DMS79 treated with DMSO at 0.1 percent for 48 hours (cell line): ENCODE data around the gene POMZP3.
"Not testable (repeated sequence)": the region's sequence is repeated elsewhere in the genome, so short reads cannot be mapped to it uniquely, and the experiment has no call there.

Source experiments
- DNase-seq: peaks from one replicate; lab custom pipeline; 2025; lab: John Stamatoyannopoulos, UW

Gene POMZP3

GRCh38 chr7:76626989-76627642 is at the start of gene POMZP3:
POMZP3 (minus strand) TSS chr7:76627279; CDS start chr7:76626064, 1,215 bp downstream.
- not testable (repeated sequence) for DNase-seq

GRCh38 chr7:76675783-76676182 is 48.7 kb upstream of the POMZP3 start:
- DNase-seq = not testable (repeated sequence)

GRCh38 chr7:76673346-76673745 is 46.3 kb upstream of the POMZP3 start:
- DNase-seq = not testable (repeated sequence)

DNA sequence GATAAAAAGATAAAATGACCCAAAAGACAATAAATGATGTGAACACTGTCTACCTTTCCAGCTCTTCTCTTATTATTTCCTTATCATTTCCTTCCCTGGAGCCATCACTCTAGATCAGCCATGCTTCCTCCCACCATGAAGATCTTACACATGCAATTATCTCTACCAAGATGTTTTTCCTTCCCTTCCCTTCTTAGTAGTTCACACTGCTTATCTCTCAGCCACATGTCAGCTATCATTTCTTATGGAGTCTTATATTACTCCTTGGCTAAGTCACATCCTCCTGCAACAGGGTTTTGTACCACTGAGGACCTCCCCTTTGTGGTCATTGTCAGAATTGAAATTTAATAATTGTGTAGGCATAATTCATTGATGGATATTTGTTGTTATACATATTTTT is 32.1 kb upstream of the POMZP3 start:
- DNase-seq = not testable (repeated sequence)

- not testable (repeated sequence) for DNase-seq
These were observed 29.3 kb upstream of the POMZP3 start for GRCh38 chr7:76656425-76656824.

DNA sequence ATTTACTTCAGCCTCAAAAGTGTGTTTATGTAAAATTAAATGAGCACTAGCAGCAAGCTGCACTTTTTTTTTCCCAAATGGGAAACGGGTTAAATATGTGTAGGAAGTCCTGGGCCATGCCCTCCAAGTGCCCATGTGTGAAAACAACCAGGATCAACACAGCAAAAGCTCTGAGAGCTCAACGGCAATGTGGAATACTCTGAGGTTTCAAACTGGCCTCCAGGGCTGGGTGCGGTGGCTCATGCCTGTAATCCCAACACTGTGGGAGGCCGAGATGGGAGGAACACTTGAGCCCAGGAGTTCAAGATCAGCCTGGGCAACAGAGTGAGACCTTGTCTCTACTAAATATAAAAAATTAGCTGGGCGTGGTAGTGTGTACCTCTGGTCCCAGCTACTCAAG is 15.5 kb upstream of the POMZP3 start:
- not testable (repeated sequence) for DNase-seq

DNA sequence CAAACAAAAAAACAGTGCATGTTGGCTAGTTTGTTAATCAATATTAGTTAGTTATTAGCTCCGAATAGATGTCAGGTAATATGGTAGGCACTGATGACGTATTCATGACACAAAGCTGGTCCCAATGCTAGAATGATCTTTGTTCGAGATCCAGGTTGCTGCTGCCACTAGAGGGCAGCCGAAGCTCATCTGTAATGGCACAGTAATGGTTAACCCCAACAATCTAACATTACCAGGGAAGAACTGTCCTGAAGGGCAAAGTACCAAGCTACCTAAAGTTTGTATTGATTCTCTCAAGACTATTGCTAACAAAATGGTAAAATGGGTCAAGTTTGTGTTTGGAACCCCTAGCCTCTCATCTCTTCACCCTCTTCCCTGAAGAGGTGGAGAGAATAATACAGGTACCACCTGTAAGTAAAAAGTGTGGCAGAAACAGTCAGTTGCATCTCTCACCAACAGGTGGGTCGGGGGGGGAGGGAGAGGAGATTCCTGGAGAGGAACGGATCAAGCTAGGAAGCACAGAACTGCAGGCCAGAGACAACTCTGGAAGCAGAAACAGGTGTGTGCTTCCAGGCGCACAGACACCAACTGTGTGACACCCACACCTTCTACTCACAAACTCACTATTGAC is 10.1 kb upstream of the POMZP3 start:
- DNase-seq = not testable (repeated sequence)

DNA sequence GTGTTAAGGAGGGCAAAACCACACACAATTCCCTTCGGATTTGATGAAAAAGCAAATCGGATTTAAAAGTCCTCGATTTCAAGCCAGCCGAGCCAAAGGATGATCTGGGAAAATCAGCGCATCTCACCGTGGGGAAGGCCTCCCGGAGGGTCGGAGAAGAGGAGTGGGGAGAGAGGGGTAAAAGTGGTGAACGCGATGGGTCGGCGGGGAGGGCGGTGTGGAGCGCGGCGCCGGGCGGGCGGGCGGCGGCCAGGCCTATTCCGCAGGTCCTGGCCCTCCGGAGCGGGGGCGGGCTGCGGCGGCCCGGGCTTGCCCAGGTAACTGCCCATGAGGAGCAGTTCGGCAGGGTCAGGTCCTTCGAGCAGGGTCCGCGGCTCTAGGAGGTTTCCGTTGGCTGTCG is 498 bp downstream of the POMZP3 start:
- not testable (repeated sequence) for DNase-seq

GRCh38 chr7:76619439-76620190 is 7.5 kb downstream of the POMZP3 start:
- DNase-seq = not testable (repeated sequence)

GRCh38 chr7:76613783-76614182 is 13.3 kb downstream of the POMZP3 start:
- not testable (repeated sequence) for DNase-seq

DNA sequence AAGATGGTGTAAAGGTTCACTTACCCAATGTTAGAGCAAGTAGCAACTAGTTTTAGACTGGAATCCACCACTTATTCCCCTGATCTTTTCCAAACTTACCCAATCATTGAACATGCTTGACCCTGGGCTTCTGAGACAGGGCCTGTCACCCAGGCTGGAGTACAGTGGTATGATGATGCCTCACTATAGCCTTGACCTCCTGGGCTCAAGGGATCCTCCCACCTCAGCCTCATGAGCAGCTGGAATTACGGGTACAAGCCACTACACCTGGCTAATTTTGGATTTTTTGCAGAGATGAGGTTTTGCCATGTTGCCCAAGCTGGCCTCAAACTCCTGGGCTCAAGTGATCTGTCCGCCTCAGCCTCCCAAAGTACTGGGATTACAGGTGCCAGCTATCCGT is 14.8 kb downstream of the POMZP3 start:
- DNase-seq = not testable (repeated sequence)

DNA sequence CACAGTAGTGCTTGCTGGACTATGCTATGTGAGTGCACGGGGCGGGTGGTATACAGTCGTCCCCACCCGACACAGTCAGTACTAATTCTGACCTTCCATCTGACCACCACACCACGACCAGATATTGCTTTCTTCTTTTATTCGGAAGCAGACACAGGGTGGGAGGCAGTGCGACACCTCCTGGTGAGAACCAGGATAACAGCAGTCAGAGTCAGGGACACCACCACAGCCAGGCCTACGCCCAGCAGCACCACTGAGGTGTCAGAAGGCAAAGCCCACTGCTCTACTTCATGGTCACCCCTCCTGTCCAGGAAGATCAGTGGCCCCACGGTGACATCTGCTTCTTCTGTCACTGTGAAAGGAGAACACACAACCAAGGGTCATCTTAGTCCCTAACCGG is 17.2 kb downstream of the POMZP3 start:
- not testable (repeated sequence) for DNase-seq

DNA sequence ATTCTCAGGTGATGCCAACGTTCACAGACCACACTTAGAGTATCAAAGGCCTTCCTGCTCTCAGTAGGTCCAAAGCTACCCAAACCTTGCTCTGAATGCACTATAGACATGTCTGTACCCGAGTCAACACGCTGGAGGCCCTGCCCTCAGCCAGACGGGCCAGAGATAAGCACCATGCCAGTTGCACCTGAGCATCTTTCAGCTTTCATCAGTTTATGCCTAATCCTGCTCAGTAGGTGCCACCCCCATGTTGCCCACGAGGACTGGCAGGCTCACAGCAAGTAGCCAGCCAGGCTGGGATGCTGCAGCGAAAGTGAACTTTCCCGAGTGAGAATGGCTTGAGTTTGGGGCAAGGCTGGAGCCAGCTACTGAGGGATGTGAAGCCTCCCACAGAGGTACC is 18.6 kb downstream of the POMZP3 start:
- not testable (repeated sequence) for DNase-seq

DNA sequence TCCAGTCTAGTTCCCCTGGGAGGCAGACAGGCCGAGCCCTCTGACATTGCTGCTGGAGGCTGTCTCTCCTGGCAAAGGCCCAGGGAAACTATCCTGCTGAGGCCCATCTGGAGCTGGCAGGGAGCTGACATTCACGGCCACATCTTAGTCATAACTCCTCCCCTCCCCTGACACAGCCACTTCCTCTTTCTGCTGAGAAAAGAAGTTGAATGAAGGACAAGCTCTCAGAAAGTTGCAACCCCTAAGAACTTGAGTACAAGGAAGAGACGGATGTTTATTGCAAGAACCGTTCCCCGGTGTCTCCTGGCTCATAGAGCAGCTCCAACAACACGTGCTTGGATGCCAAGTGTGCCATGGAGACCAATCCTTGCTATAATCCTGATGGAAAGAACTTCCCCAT is 21.1 kb downstream of the POMZP3 start:
- DNase-seq = peak; percentile 31

DNA sequence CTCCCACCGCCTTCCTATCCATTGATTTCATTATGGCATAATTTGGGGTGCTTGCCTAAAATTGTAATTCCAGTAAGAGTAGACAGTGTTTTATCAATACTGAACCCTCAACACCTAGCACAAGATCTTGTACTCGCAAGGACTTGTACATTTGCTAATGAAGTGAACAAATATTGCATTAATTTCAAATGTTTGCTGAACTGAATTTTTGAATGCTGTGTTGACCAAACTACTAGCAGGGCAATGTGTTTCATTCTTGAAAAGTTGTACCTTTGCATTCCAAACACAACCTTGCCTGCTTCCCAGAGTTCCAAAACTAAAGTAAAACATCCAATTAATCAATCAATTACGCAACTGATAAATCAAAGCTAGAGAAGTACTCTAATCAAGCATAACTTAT is 26.4 kb downstream of the POMZP3 start:
- not testable (repeated sequence) for DNase-seq

- DNase-seq = not testable (repeated sequence)
These were observed 27.0 kb downstream of the POMZP3 start for GRCh38 chr7:76600116-76600482.

GRCh38 chr7:76598590-76599264 is 28.4 kb downstream of the POMZP3 start:
- DNase-seq = not testable (repeated sequence)

DNA sequence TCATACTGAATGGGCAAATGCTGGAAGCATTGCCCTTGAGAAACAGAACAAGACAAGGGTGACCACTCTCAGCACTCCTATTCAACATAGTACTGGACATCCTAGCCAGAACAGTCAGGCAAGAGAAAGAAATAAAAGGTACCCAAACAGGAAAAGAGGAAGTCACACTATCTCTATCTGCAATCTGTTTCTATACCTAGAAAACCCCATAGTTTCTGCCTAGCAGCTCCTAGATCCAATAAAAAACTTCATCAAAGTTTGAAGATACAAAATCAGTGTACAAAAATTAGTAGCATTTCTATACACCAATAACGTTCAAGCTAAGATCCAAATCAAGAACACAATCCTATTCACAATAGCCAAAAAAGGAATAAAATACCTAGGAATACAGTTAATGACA is 29.8 kb downstream of the POMZP3 start:
- DNase-seq = not testable (repeated sequence)

- not testable (repeated sequence) for DNase-seq
These were observed 34.4 kb downstream of the POMZP3 start for GRCh38 chr7:76592694-76593093.

GRCh38 chr7:76591602-76592304 is 35.3 kb downstream of the POMZP3 start:
- DNase-seq = not testable (repeated sequence)

- DNase-seq = not testable (repeated sequence)
These were observed 36.0 kb downstream of the POMZP3 start for GRCh38 chr7:76591033-76591432.

- not testable (repeated sequence) for DNase-seq
These were observed 38.5 kb downstream of the POMZP3 start for GRCh38 chr7:76588586-76588985.
